KMS-11 (cell line): ENCODE results near the gene RUNX3.

ENCODE experiments used
- H2AFZ ChIP-seq: fragments of 200-600 bp; sonication (generic); 2 replicates; pipeline ENCODE4 v1.6.1; 2016; ENCODE audit warnings: antibody characterized with exemption, mixed run types, low read depth
- H3K27ac ChIP-seq: fragments of 200-600 bp; sonication (generic); 2 replicates; pipeline ENCODE4 v1.6.1; 2016; ENCODE audit warnings: mild to moderate bottlenecking, mixed run types
- H3K27me3 ChIP-seq: fragments of 200-600 bp; sonication (generic); 2 replicates; pipeline ENCODE4 v1.6.1; 2017; ENCODE audit warnings: mild to moderate bottlenecking, low read depth, mixed run types, moderate library complexity; ENCODE audit not compliant: insufficient read depth
- H3K36me3 ChIP-seq: fragments of 200-600 bp; sonication (generic); 2 replicates; pipeline ENCODE4 v1.6.1; 2017; ENCODE audit warnings: mild to moderate bottlenecking, mixed run types; ENCODE audit not compliant: insufficient read depth
- H3K4me1 ChIP-seq: fragments of 200-600 bp; sonication (generic); 2 replicates; pipeline ENCODE4 v1.6.1; 2016; ENCODE audit warnings: mild to moderate bottlenecking, low read depth, mixed run types; ENCODE audit not compliant: poor library complexity, severe bottlenecking
- H3K4me2 ChIP-seq: fragments of 200-600 bp; sonication (generic); 2 replicates; pipeline ENCODE4 v1.7.0; 2016; ENCODE audit warnings: mild to moderate bottlenecking, mixed run types
- H3K4me3 ChIP-seq: fragments of 200-600 bp; sonication (generic); IDR thresholded peaks from 2 replicates; pipeline ENCODE4 v1.6.1; 2017; ENCODE audit warnings: low read depth, low read length, mixed read lengths; ENCODE audit not compliant: insufficient read depth
- H3K79me2 ChIP-seq: fragments of 200-600 bp; sonication (generic); 2 replicates; pipeline ENCODE4 v1.6.1; 2016; ENCODE audit warnings: low read depth, mixed run types; ENCODE audit not compliant: insufficient read depth
- H3K9ac ChIP-seq: fragments of 200-600 bp; sonication (generic); 2 replicates; pipeline ENCODE4 v1.6.1; 2016; ENCODE audit warnings: mild to moderate bottlenecking, mixed run types
- H4K20me1 ChIP-seq: fragments of 200-600 bp; sonication (generic); 2 replicates; pipeline ENCODE4 v1.6.1; 2016; ENCODE audit warnings: mild to moderate bottlenecking, mixed run types; ENCODE audit not compliant: insufficient read depth
- CTCF ChIP-seq: fragments of 200-600 bp; sonication (generic); conservative IDR thresholded peaks from 2 replicates; pipeline ENCODE4 v1.6.1; 2017; ENCODE audit warnings: low read depth, mild to moderate bottlenecking, antibody characterized with exemption, low read length, moderate library complexity, mixed read lengths

The RUNX3 gene

GRCh38 chr1:24961334-24961733 lies 31.3 kb upstream of the RUNX3 start:
- no peak overlapping the region for H2AFZ ChIP-seq
- no peaks in the 10 kb centered on the region for H3K27me3 ChIP-seq
- H3K36me3 ChIP-seq: no peaks in the 10 kb centered on the region
- H3K27ac ChIP-seq: no peak overlapping the region
- TF ChIP-seq CTCF: no peak
- H3K9ac ChIP-seq: no peak overlapping the region
- no peaks in the 10 kb centered on the region for H3K79me2 ChIP-seq
- H3K4me1 ChIP-seq: peaks cover 31% of the 10 kb centered on the region
- H3K4me3 ChIP-seq: no peak overlapping the region
- H4K20me1 ChIP-seq: no peaks in the 10 kb centered on the region
- no peak overlapping the region for H3K4me2 ChIP-seq

GRCh38 chr1:24960071-24960801 lies 30.2 kb upstream of the RUNX3 start:
- no peak for TF ChIP-seq CTCF
- no peak overlapping the region for H3K4me3 ChIP-seq
- H2AFZ ChIP-seq: no peak overlapping the region
- no peak overlapping the region for H3K9ac ChIP-seq
- no peaks in the 10 kb centered on the region for H3K36me3 ChIP-seq
- no peaks in the 10 kb centered on the region for H3K79me2 ChIP-seq
- H3K4me2 ChIP-seq: no peak overlapping the region
- H3K27me3 ChIP-seq: no peaks in the 10 kb centered on the region
- H3K4me1 ChIP-seq: peaks cover 20% of the 10 kb centered on the region
- no peaks in the 10 kb centered on the region for H4K20me1 ChIP-seq
- H3K27ac ChIP-seq: no peak overlapping the region

GRCh38 chr1:24959623-24959975 lies 29.5 kb upstream of the RUNX3 start:
- no peaks in the 10 kb centered on the region for H4K20me1 ChIP-seq
- no peak overlapping the region for H3K9ac ChIP-seq
- no peak overlapping the region for H2AFZ ChIP-seq
- no peaks in the 10 kb centered on the region for H3K79me2 ChIP-seq
- peaks cover 17% of the 10 kb centered on the region for H3K4me1 ChIP-seq
- H3K4me2 ChIP-seq: no peak overlapping the region
- no peak for TF ChIP-seq CTCF
- no peaks in the 10 kb centered on the region for H3K36me3 ChIP-seq
- no peaks in the 10 kb centered on the region for H3K27me3 ChIP-seq
- H3K27ac ChIP-seq: no peak overlapping the region
- H3K4me3 ChIP-seq: no peak overlapping the region

GRCh38 chr1:24958766-24959622 lies 28.9 kb upstream of the RUNX3 start:
- Histone ChIP-seq H4K20me1 (no peaks in the 10 kb centered on the region), H2AFZ (no peak overlapping the region), H3K9ac (no peak overlapping the region), H3K36me3 (no peaks in the 10 kb centered on the region), H3K79me2 (no peaks in the 10 kb centered on the region), H3K27me3 (no peaks in the 10 kb centered on the region), H3K4me3 (no peak overlapping the region), H3K27ac (no peak overlapping the region), H3K4me1 (peaks cover 11% of the 10 kb centered on the region), H3K4me2 (no peak overlapping the region)
- TF ChIP-seq CTCF: no peak
